GM12878 (cell line): ENCODE measurements around the gene DCTN2. TPM values are rescaled to one million over a fixed set of nuclear protein-coding genes. Genes with fewer than 3 reads are reported as not detected.

Source experiments
- ATAC-seq: fragments of 200-7000 bp; cut with Tn5 transposase; 3 replicates; pipeline ENCODE4 v1.9.1; 2020; ENCODE audit warnings: mild to moderate bottlenecking, moderate library complexity
- BruUV-seq: library from RNA; stranded (reverse); fragments of 400-500 nt; replicated peaks from 2 replicates; lab custom pipeline; 2021; lab: Mats Ljungman, UMichigan
- CTCF ChIA-PET: fragments of 300-600 bp; sonication (Branson Sonifier 250); formaldehyde crosslinking; extraction: SDS; loops from one replicate; lab custom pipeline; 2021; ENCODE audit warnings: inconsistent platforms; lab: Yijun Ruan, JAX
- POLR2A ChIA-PET: fragments of 350-600 bp; formaldehyde crosslinking; extraction: SDS; loops from one replicate; lab custom pipeline; 2021; ENCODE audit warnings: inconsistent platforms; lab: Charles Lee
- RAD21 ChIA-PET: fragments of 300-600 bp; sonication (Branson Sonifier 250); formaldehyde crosslinking; loops from one replicate; lab custom pipeline; 2023; ENCODE audit warnings: antibody characterized with exemption; ENCODE audit not compliant: unreplicated experiment; lab: Charles Lee
- SMC1A ChIA-PET: fragments of 300-600 bp; sonication (Branson Sonifier 250); formaldehyde crosslinking; loops from one replicate; lab custom pipeline; 2023; ENCODE audit not compliant: unreplicated experiment, uncharacterized antibody; lab: Charles Lee
- DNase-seq: peaks from one replicate; pipeline ENCODE4 v3.0.0-alpha.2; 2011; ENCODE audit warnings: low read depth, low spot score
- FAIRE-seq: peaks from 3 replicates; lab custom pipeline; 2011; peaks lifted over from hg19 to GRCh38; lab: Jason Lieb, UNC
- H2AFZ ChIP-seq: 2 replicates; pipeline ENCODE4 v1.6.0; 2011; ENCODE audit warnings: low read depth, low read length, control low read depth; ENCODE audit not compliant: control insufficient read depth
- H3K27ac ChIP-seq: 2 replicates; pipeline ENCODE4 v1.5.1; 2011; ENCODE audit warnings: control low read depth; ENCODE audit not compliant: control insufficient read depth, insufficient read depth
- H3K27me3 ChIP-seq, 2 experiments: replicated peaks in 1 of 2; 2 replicates each; pipeline versions ENCODE4 v1.6.0 to v1.6.1; 2011; ENCODE audit warnings: low read length in 1 of 2; ENCODE audit not compliant: control insufficient read depth in 2 of 2, insufficient read depth in 2 of 2
- H3K36me3 ChIP-seq, 2 experiments: 2 replicates each; pipeline ENCODE4 v1.5.1; 2011; ENCODE audit warnings: low read length in 1 of 2; ENCODE audit not compliant: control insufficient read depth in 2 of 2, insufficient read depth in 2 of 2
- H3K4me1 ChIP-seq: 2 replicates; pipeline ENCODE4 v1.6.1; 2011; ENCODE audit warnings: mild to moderate bottlenecking, low read length, moderate library complexity, mixed read lengths; ENCODE audit not compliant: control insufficient read depth, insufficient read depth
- H3K4me2 ChIP-seq: 2 replicates; pipeline ENCODE4 v1.6.0; 2011; ENCODE audit warnings: control low read depth; ENCODE audit not compliant: control insufficient read depth, insufficient read depth
- H3K4me3 ChIP-seq: fragments of 200-600 bp; sonication (generic); 2 replicates; pipeline ENCODE4 v1.5.1; 2016
- H3K79me2 ChIP-seq: 2 replicates; pipeline ENCODE4 v1.6.0; 2011; ENCODE audit warnings: low read length; ENCODE audit not compliant: control insufficient read depth, insufficient read depth
- H3K9ac ChIP-seq: 2 replicates; pipeline ENCODE4 v1.8.0; 2011; ENCODE audit warnings: low read length, control low read depth, mixed read lengths; ENCODE audit not compliant: control insufficient read depth, insufficient read depth
- H3K9me3 ChIP-seq: replicated peaks from 3 replicates; pipeline ENCODE4 v1.5.1; 2011; ENCODE audit warnings: mild to moderate bottlenecking, low read length; ENCODE audit not compliant: control insufficient read depth, insufficient read depth
- H4K20me1 ChIP-seq: 2 replicates; pipeline ENCODE4 v1.6.0; 2011; ENCODE audit not compliant: control insufficient read depth, insufficient read depth
- CBX3 ChIP-seq: fragments of 200-600 bp; sonication (generic); IDR thresholded peaks from 2 replicates; pipeline ENCODE4 v1.6.1; 2016; ENCODE audit warnings: low read depth, borderline replicate concordance
- CREM ChIP-seq: IDR thresholded peaks from 2 replicates; pipeline ENCODE4 v1.6.1; 2014; ENCODE audit warnings: antibody characterized with exemption, low read depth
- ESRRA ChIP-seq: IDR thresholded peaks from 2 replicates; pipeline ENCODE4 v1.6.1; 2012; ENCODE audit warnings: mild to moderate bottlenecking, low read length, improper control_type of control experiment
- HDAC6 ChIP-seq: fragments of 200-600 bp; sonication (generic); IDR thresholded peaks from one replicate; pipeline ENCODE4 v1.8.0; 2017; ENCODE audit warnings: antibody characterized with exemption; ENCODE audit not compliant: unreplicated experiment
- NRF1 ChIP-seq: conservative IDR thresholded peaks from 2 replicates; pipeline ENCODE4 v1.6.1; 2011; ENCODE audit warnings: mild to moderate bottlenecking, low read depth, low read length, improper control_type of control experiment
- PML ChIP-seq: IDR thresholded peaks from 2 replicates; pipeline ENCODE4 v1.6.1; 2012; ENCODE audit warnings: low read length, inconsistent platforms
- SREBF1 ChIP-seq: IDR thresholded peaks from 2 replicates; pipeline ENCODE4 v1.6.1; 2012; ENCODE audit warnings: mild to moderate bottlenecking, low read length
- ZBTB33 ChIP-seq: fragments of 450-650 bp; IDR thresholded peaks from 2 replicates; pipeline ENCODE4 v1.6.1; 2017; ENCODE audit warnings: mild to moderate bottlenecking
- WGBS: methylation state at CpG from one replicate; pipeline ENCODE4 v1.1.6; 2016; ENCODE audit warnings: low lambda C conversion rate; ENCODE audit not compliant: insufficient replicate concordance, insufficient coverage; ENCODE audit errors: missing lambda C conversion rate; 5-methylcytosine and 5-hydroxymethylcytosine counted together
- in situ Hi-C: fragments of 300-500 bp; cut with MboI; formaldehyde crosslinking; loops from 9 replicates; pipeline ENCODE4 v1.14.3; 2018; ENCODE audit warnings: mixed read lengths
- intact Hi-C: fragments of 100-400 bp; cut with micrococcal nuclease; formaldehyde crosslinking; loops from one replicate; pipeline ENCODE4 v1.14.2; 2022; ENCODE audit not compliant: unreplicated experiment
- polyA plus RNA-seq, 11 experiments: library from polyadenylated mRNA; depleted of rRNA in 4 of 11; unstranded in 6 of 11; stranded (reverse) in 5 of 11; fragments of >200 nt; fragmentation: Nextera tagmentation in 4 of 11; fragmentation: Illumina TruSeq in 1 of 11; extraction: Ambion mirVana in 4 of 11; extraction: Trizol in 1 of 11; gene quantifications; 1 replicate in 1 of 11; 2 replicates in 10 of 11; pipeline versions ENCODE4 v1.2.1 to v1.2.3, GENCODE V29; 2011 to 2016; ENCODE audit warnings: inconsistent platforms in 2 of 11, missing spikeins in 2 of 11, low read depth in 1 of 11
- total RNA-seq, 4 experiments: library from RNA; depleted of rRNA in 3 of 4; stranded (reverse); fragments of >200 nt in 3 of 4; fragmentation: Illumina TruSeq in 1 of 4; extraction: Trizol in 1 of 4; gene quantifications; 2 replicates each; pipeline versions ENCODE4 v1.2.1 to v1.2.3, GENCODE V29; 2013 to 2021

DCTN2 gene
- total and polyA plus RNA-seq, 10 of the 15 experiments (the other 5 are each of a cell fraction or from before 2014, with no cell fraction given) = 32.3 to 171 (median 100) TPM

- Histone ChIP-seq H2AFZ (no peak overlapping the region), H4K20me1 (no peaks in the 10 kb centered on the region), H3K4me2 (no peak overlapping the region), H3K4me1 (no peaks in the 10 kb centered on the region), H3K9me3 (no peaks in the 10 kb centered on the region), H3K4me3 (no peak overlapping the region), H3K27me3 (no peaks in the 10 kb centered on the region), H3K36me3 (peaks cover 10 to 15% of the 10 kb centered on the region in 2 experiments; a peak in 3 of 4 replicates), H3K27ac (no peak overlapping the region), H3K9ac (no peak overlapping the region), H3K79me2 (no peaks in the 10 kb centered on the region)
- SMC1A ChIA-PET = no interaction called here
- in situ Hi-C loops (no loop called here), intact Hi-C loops (no loop called here)
- POLR2A ChIA-PET = interaction anchor here (0.7 kb wide), 1 partner anchor 17 kb away, joined by 3 read pairs; no protein-coding TSS in a partner anchor
- RAD21 ChIA-PET = no interaction called here
- no peak for DNase-seq
- 93% methylated on average over 1 of the region's 1 CpG for WGBS
- BruUV-seq = no TSS peak
- ATAC-seq = no peak
- TF ChIP-seq HDAC6 = no peak
- no peak for TF ChIP-seq NRF1
- no peak for TF ChIP-seq CBX3
- TF ChIP-seq ESRRA = no peak
- no peak for TF ChIP-seq PML
- no peak for TF ChIP-seq SREBF1
- no peak for TF ChIP-seq ZBTB33
- no peak for TF ChIP-seq CREM
- CTCF ChIA-PET = no interaction called here
- FAIRE-seq = no peak
Observed at GRCh38 chr12:57536597-57536942, 10.4 kb downstream of the DCTN2 start.
